WTC11 (cell line): ENCODE results near the gene B4GALNT3. TPM values are rescaled to one million over a fixed set of nuclear protein-coding genes. Genes with fewer than 3 reads are reported as not detected.

Experiments used
- ATAC-seq: fragments of 200-7000 bp; cut with Tn5 transposase; 2 replicates; pipeline ENCODE4 v1.10.0; 2021; ENCODE audit warnings: mild to moderate bottlenecking, moderate library complexity
- CTCF ChIA-PET: fragments of 300-600 bp; sonication (Branson Sonifier 250); formaldehyde crosslinking; loops from one replicate; lab custom pipeline; 2021; ENCODE audit warnings: antibody characterized with exemption; lab: Charles Lee
- POLR2A ChIA-PET: fragments of 350-600 bp; sonication (Branson Sonifier 250); formaldehyde crosslinking; loops from one replicate; lab custom pipeline; 2021; ENCODE audit warnings: antibody characterized with exemption; lab: Charles Lee
- DNase-seq: peaks from one replicate; pipeline ENCODE4 v3.0.0; 2021; ENCODE audit warnings: low spot score
- H3K27ac Mint-ChIP-seq: 2 replicates; pipeline ENCODE4 v1.8.0; 2021; ENCODE audit warnings: mixed read lengths
- H3K27me3 Mint-ChIP-seq: 2 replicates; pipeline ENCODE4 v1.8.0; 2021; ENCODE audit warnings: low read depth, mild to moderate bottlenecking, moderate library complexity, mixed read lengths
- H3K36me3 Mint-ChIP-seq: 2 replicates; pipeline ENCODE4 v1.8.0; 2021; ENCODE audit warnings: mixed read lengths
- H3K4me1 Mint-ChIP-seq: 2 replicates; pipeline ENCODE4 v1.8.0; 2022; ENCODE audit warnings: mixed read lengths
- H3K4me3 Mint-ChIP-seq: 2 replicates; pipeline ENCODE4 v1.8.0; 2021; ENCODE audit warnings: mild to moderate bottlenecking, moderate library complexity, mixed read lengths
- H3K9me3 Mint-ChIP-seq: 2 replicates; pipeline ENCODE4 v1.8.0; 2021; ENCODE audit warnings: mixed read lengths
- CBFB ChIP-seq: sonication (generic); formaldehyde crosslinking; IDR thresholded peaks from 2 replicates; pipeline ENCODE4 v1.8.1; 2022; ENCODE audit warnings: mild to moderate bottlenecking, low read depth, missing genetic modification reagents
- ELF4 ChIP-seq: sonication (generic); formaldehyde crosslinking; IDR thresholded peaks from 2 replicates; pipeline ENCODE4 v1.8.1; 2022; ENCODE audit warnings: low read depth, mild to moderate bottlenecking, moderate library complexity, missing genetic modification reagents
- HMGA2 ChIP-seq: fragments of 250-450 bp; sonication (Bioruptor Pico); IDR thresholded peaks from 2 replicates; pipeline ENCODE4 v1.4.0; 2021; ENCODE audit warnings: mild to moderate bottlenecking, moderate library complexity
- JUN ChIP-seq: sonication (generic); formaldehyde crosslinking; IDR thresholded peaks from 2 replicates; pipeline ENCODE4 v1.8.0; 2023; ENCODE audit warnings: mild to moderate bottlenecking, missing genetic modification reagents
- MXD4 ChIP-seq: fragments of 250-450 bp; sonication (Bioruptor Pico); IDR thresholded peaks from 2 replicates; pipeline ENCODE4 v1.8.0; 2021; ENCODE audit warnings: mild to moderate bottlenecking, moderate library complexity, borderline replicate concordance
- MYBL2 ChIP-seq: sonication (generic); formaldehyde crosslinking; IDR thresholded peaks from 2 replicates; pipeline ENCODE4 v1.8.1; 2023; ENCODE audit warnings: mild to moderate bottlenecking, moderate library complexity, missing genetic modification reagents
- NFATC4 ChIP-seq: fragments of 250-450 bp; sonication (Bioruptor Pico); IDR thresholded peaks from 2 replicates; pipeline ENCODE4 v1.9.0; 2021; ENCODE audit warnings: mild to moderate bottlenecking
- NR1H2 ChIP-seq: sonication (generic); formaldehyde crosslinking; IDR thresholded peaks from 2 replicates; pipeline ENCODE4 v1.9.0; 2021; ENCODE audit warnings: mild to moderate bottlenecking, moderate library complexity, missing genetic modification reagents
- NR3C1 ChIP-seq: sonication (generic); formaldehyde crosslinking; conservative IDR thresholded peaks from 2 replicates; pipeline ENCODE4 v1.8.1; 2023; ENCODE audit warnings: low read depth, mild to moderate bottlenecking, missing genetic modification reagents
- RORB ChIP-seq: fragments of 250-450 bp; sonication (Bioruptor Pico); IDR thresholded peaks from 2 replicates; pipeline ENCODE4 v1.9.0; 2021; ENCODE audit warnings: mild to moderate bottlenecking
- TEAD4 ChIP-seq: sonication (generic); formaldehyde crosslinking; IDR thresholded peaks from 2 replicates; pipeline ENCODE4 v1.8.0; 2022; ENCODE audit warnings: mild to moderate bottlenecking, missing genetic modification reagents
- ZBTB21 ChIP-seq: sonication (generic); formaldehyde crosslinking; IDR thresholded peaks from 2 replicates; pipeline ENCODE4 v1.8.1; 2023; ENCODE audit warnings: mild to moderate bottlenecking, missing genetic modification reagents, borderline replicate concordance
- ZNF121 ChIP-seq: sonication (generic); formaldehyde crosslinking; IDR thresholded peaks from 2 replicates; pipeline ENCODE4 v1.8.0; 2023; ENCODE audit warnings: missing genetic modification reagents
- ZNF138 ChIP-seq: sonication (generic); formaldehyde crosslinking; conservative IDR thresholded peaks from 2 replicates; pipeline ENCODE4 v1.8.1; 2022; ENCODE audit warnings: mild to moderate bottlenecking, moderate library complexity, missing genetic modification reagents
- ZNF219 ChIP-seq: sonication (generic); formaldehyde crosslinking; IDR thresholded peaks from 2 replicates; pipeline ENCODE4 v1.8.0; 2023; ENCODE audit warnings: missing genetic modification reagents, mild to moderate bottlenecking, borderline replicate concordance
- ZNF232 ChIP-seq: sonication (generic); formaldehyde crosslinking; IDR thresholded peaks from 2 replicates; pipeline ENCODE4 v1.8.0; 2022; ENCODE audit warnings: mild to moderate bottlenecking, missing genetic modification reagents
- total RNA-seq: library from RNA; stranded (reverse); gene quantifications from 3 replicates; pipeline ENCODE4 v1.2.3, GENCODE V29; 2021
- TF ChIP-seq, protein P1 (sequence below): fragments of 250-450 bp; sonication (Bioruptor Pico); IDR thresholded peaks from 2 replicates; pipeline ENCODE4 v2.1.2; 2022; ENCODE audit warnings: mild to moderate bottlenecking, moderate library complexity
- TF ChIP-seq, protein P2 (sequence below): sonication (generic); formaldehyde crosslinking; IDR thresholded peaks from 2 replicates; pipeline ENCODE4 v1.8.0; 2023; ENCODE audit warnings: missing genetic modification reagents
- TF ChIP-seq, protein P3 (sequence below): sonication (generic); formaldehyde crosslinking; IDR thresholded peaks from 2 replicates; pipeline ENCODE4 v1.8.1; 2022; ENCODE audit warnings: missing genetic modification reagents, borderline replicate concordance
- TF ChIP-seq, protein P4 (sequence below): sonication (generic); formaldehyde crosslinking; IDR thresholded peaks from 2 replicates; pipeline ENCODE4 v1.8.0; 2022; ENCODE audit warnings: mild to moderate bottlenecking, missing genetic modification reagents
- TF ChIP-seq, protein P5 (sequence below): sonication (generic); formaldehyde crosslinking; IDR thresholded peaks from 2 replicates; pipeline ENCODE4 v1.8.1; 2022; ENCODE audit warnings: mild to moderate bottlenecking, moderate library complexity, missing genetic modification reagents
- TF ChIP-seq, protein P6 (sequence below): sonication (generic); formaldehyde crosslinking; IDR thresholded peaks from 2 replicates; pipeline ENCODE4 v1.8.1; 2023; ENCODE audit warnings: mild to moderate bottlenecking, missing genetic modification reagents, moderate library complexity
- TF ChIP-seq, protein P7 (sequence below): sonication (generic); formaldehyde crosslinking; IDR thresholded peaks from 2 replicates; pipeline ENCODE4 v1.8.1; 2023; ENCODE audit warnings: mild to moderate bottlenecking, missing genetic modification reagents, moderate library complexity
- TF ChIP-seq, protein P8 (sequence below): fragments of 200-600 bp; IDR thresholded peaks from 2 replicates; pipeline ENCODE4 v1.8.0; 2022; ENCODE audit warnings: antibody characterized with exemption
- TF ChIP-seq, protein P9 (sequence below): fragments of 250-450 bp; sonication (Bioruptor Pico); IDR thresholded peaks from 2 replicates; pipeline ENCODE4 v1.9.0; 2021; ENCODE audit warnings: mild to moderate bottlenecking

The B4GALNT3 gene
- total RNA-seq, 1 experiment from 2014 or later: 19.0 TPM

DNA sequence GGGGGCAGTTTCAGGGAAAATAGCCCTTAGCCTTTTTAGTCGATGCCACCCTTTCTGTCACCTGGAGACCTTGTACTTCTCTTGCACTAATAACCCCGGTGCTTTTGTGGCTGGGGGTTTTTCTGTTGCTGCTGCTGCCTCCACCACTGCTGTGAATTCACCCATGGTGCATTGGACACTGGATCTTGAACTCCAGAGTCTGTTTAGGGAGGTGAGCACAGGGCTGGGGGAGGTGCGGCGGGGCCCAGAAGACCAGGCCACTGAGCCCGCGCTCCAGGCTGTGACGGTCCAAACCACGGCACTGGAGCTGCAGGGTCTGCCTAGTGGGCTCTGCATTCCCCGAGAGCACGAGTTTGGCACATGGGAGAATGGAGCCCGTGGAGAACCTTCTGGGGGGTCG lies 102.9 kb downstream of the B4GALNT3 start:
- no peak overlapping the region for H3K27ac Mint-ChIP-seq
- no peak overlapping the region for H3K4me3 Mint-ChIP-seq
- TF ChIP-seq RORB (no peak), TEAD4 (CRISPR knock-in tag) (no peak), HMGA2 (CRISPR knock-in tag) (no peak), NR1H2 (no peak), JUN (CRISPR knock-in tag) (no peak), NR3C1 (no peak), NFATC4 (CRISPR knock-in tag) (no peak), CBFB (CRISPR knock-in tag) (no peak), MYBL2 (CRISPR knock-in tag) (no peak), ZNF219 (CRISPR knock-in tag) (no peak), ZBTB21 (no peak), MXD4 (no peak), ZNF121 (CRISPR knock-in tag) (no peak)
- TF ChIP-seq, protein P1, sequence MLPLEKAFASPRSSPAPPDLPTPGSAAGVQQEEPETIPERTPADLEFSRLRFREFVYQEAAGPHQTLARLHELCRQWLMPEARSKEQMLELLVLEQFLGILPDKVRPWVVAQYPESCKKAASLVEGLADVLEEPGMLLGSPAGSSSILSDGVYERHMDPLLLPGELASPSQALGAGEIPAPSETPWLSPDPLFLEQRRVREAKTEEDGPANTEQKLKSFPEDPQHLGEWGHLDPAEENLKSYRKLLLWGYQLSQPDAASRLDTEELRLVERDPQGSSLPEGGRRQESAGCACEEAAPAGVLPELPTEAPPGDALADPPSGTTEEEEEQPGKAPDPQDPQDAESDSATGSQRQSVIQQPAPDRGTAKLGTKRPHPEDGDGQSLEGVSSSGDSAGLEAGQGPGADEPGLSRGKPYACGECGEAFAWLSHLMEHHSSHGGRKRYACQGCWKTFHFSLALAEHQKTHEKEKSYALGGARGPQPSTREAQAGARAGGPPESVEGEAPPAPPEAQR (CRISPR knock-in tag): no peak
- TF ChIP-seq, protein P2, sequence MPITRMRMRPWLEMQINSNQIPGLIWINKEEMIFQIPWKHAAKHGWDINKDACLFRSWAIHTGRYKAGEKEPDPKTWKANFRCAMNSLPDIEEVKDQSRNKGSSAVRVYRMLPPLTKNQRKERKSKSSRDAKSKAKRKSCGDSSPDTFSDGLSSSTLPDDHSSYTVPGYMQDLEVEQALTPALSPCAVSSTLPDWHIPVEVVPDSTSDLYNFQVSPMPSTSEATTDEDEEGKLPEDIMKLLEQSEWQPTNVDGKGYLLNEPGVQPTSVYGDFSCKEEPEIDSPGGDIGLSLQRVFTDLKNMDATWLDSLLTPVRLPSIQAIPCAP (CRISPR knock-in tag): no peak
- TF ChIP-seq, protein P3, sequence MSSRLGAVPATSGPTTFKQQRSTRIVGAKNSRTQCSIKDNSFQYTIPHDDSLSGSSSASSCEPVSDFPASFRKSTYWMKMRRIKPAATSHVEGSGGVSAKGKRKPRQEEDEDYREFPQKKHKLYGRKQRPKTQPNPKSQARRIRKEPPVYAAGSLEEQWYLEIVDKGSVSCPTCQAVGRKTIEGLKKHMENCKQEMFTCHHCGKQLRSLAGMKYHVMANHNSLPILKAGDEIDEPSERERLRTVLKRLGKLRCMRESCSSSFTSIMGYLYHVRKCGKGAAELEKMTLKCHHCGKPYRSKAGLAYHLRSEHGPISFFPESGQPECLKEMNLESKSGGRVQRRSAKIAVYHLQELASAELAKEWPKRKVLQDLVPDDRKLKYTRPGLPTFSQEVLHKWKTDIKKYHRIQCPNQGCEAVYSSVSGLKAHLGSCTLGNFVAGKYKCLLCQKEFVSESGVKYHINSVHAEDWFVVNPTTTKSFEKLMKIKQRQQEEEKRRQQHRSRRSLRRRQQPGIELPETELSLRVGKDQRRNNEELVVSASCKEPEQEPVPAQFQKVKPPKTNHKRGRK (CRISPR knock-in tag): no peak
- TF ChIP-seq, protein P4, sequence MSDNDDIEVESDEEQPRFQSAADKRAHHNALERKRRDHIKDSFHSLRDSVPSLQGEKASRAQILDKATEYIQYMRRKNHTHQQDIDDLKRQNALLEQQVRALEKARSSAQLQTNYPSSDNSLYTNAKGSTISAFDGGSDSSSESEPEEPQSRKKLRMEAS (CRISPR knock-in tag): no peak
- TF ChIP-seq, protein P5, sequence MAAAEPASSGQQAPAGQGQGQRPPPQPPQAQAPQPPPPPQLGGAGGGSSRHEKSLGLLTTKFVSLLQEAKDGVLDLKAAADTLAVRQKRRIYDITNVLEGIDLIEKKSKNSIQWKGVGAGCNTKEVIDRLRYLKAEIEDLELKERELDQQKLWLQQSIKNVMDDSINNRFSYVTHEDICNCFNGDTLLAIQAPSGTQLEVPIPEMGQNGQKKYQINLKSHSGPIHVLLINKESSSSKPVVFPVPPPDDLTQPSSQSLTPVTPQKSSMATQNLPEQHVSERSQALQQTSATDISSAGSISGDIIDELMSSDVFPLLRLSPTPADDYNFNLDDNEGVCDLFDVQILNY (CRISPR knock-in tag): no peak
- no peaks in the 10 kb centered on the region for H3K27me3 Mint-ChIP-seq
- DNase-seq: no peak
- no peak for ATAC-seq
- H3K4me1 Mint-ChIP-seq: no peaks in the 10 kb centered on the region
- no peaks in the 10 kb centered on the region for H3K9me3 Mint-ChIP-seq
- POLR2A ChIA-PET: interaction anchor here (0.5 kb wide), 1 partner anchor 34 kb away, joined by 3 read pairs; no protein-coding TSS in a partner anchor
- no peaks in the 10 kb centered on the region for H3K36me3 Mint-ChIP-seq
- CTCF ChIA-PET: interaction anchor here (0.6 kb wide), 1 partner anchor 131 kb away, joined by 3 read pairs; no protein-coding TSS in a partner anchor

DNA sequence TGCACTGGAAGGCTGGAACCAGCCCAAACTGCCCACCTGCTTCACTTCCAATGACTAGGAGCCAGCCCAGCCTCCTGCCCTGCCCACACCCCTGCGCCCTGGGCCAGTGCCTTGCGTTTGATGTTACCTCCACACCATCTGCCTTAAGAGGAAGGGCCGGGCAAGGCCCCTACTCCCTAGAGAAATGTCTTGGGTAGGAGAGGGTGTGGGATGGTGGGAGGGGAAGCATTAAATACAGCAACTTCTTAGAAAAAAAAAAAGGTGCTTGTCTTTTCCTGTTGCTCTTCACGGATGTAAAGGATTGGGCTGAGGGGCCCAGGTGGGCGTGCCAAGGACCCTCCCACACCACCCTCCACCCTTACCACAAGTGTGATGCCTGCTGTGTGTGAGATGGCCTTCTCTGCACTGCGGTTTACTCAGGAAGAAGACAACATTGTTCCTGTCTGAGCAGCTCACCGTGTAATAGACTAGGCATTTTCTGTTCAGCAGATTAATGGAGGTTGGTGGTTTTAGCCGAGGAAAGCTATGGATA lies 103.6 kb downstream of the B4GALNT3 start:
- peaks cover under 1% of the 10 kb centered on the region; the same call in 1 of the 2 replicates for H3K27me3 Mint-ChIP-seq
- H3K9me3 Mint-ChIP-seq: no peaks in the 10 kb centered on the region
- DNase-seq (no peak), ATAC-seq (no peak; the same call in 1 of the 2 replicates)
- H3K36me3 Mint-ChIP-seq: no peaks in the 10 kb centered on the region
- ChIA-PET CTCF (no interaction called here), POLR2A (interaction anchor here (0.5 kb wide), 1 partner anchor 33 kb away, joined by 3 read pairs; no protein-coding TSS in a partner anchor)
- H3K4me1 Mint-ChIP-seq: no peaks in the 10 kb centered on the region
- no peak overlapping the region for H3K27ac Mint-ChIP-seq
- no peak overlapping the region for H3K4me3 Mint-ChIP-seq
- TF ChIP-seq ELF4 (CRISPR knock-in tag): no peak
- no peak for TF ChIP-seq NR3C1
- TF ChIP-seq, protein P2 (CRISPR knock-in tag): no peak
- TF ChIP-seq ZNF138 (CRISPR knock-in tag): no peak
- TF ChIP-seq HMGA2 (CRISPR knock-in tag): no peak
- TF ChIP-seq, protein P6, sequence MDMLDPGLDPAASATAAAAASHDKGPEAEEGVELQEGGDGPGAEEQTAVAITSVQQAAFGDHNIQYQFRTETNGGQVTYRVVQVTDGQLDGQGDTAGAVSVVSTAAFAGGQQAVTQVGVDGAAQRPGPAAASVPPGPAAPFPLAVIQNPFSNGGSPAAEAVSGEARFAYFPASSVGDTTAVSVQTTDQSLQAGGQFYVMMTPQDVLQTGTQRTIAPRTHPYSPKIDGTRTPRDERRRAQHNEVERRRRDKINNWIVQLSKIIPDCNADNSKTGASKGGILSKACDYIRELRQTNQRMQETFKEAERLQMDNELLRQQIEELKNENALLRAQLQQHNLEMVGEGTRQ: no peak
- TF ChIP-seq ZNF232 (CRISPR knock-in tag): no peak
- TF ChIP-seq, protein P7, sequence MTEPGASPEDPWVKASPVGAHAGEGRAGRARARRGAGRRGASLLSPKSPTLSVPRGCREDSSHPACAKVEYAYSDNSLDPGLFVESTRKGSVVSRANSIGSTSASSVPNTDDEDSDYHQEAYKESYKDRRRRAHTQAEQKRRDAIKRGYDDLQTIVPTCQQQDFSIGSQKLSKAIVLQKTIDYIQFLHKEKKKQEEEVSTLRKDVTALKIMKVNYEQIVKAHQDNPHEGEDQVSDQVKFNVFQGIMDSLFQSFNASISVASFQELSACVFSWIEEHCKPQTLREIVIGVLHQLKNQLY (CRISPR knock-in tag): no peak
- TF ChIP-seq NFATC4 (CRISPR knock-in tag): no peak
- no peak for TF ChIP-seq MXD4
- TF ChIP-seq, protein P8, sequence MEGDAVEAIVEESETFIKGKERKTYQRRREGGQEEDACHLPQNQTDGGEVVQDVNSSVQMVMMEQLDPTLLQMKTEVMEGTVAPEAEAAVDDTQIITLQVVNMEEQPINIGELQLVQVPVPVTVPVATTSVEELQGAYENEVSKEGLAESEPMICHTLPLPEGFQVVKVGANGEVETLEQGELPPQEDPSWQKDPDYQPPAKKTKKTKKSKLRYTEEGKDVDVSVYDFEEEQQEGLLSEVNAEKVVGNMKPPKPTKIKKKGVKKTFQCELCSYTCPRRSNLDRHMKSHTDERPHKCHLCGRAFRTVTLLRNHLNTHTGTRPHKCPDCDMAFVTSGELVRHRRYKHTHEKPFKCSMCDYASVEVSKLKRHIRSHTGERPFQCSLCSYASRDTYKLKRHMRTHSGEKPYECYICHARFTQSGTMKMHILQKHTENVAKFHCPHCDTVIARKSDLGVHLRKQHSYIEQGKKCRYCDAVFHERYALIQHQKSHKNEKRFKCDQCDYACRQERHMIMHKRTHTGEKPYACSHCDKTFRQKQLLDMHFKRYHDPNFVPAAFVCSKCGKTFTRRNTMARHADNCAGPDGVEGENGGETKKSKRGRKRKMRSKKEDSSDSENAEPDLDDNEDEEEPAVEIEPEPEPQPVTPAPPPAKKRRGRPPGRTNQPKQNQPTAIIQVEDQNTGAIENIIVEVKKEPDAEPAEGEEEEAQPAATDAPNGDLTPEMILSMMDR: no peak
- TF ChIP-seq, protein P4 (CRISPR knock-in tag): no peak
- TF ChIP-seq, protein P9, sequence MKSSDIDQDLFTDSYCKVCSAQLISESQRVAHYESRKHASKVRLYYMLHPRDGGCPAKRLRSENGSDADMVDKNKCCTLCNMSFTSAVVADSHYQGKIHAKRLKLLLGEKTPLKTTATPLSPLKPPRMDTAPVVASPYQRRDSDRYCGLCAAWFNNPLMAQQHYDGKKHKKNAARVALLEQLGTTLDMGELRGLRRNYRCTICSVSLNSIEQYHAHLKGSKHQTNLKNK: no peak
- TF ChIP-seq JUN (CRISPR knock-in tag): no peak
- TF ChIP-seq ZNF219 (CRISPR knock-in tag): no peak
